GM20000 (cell line): Measurements from ENCODE around the gene CDC42SE1.

Source experiments
- DNase-seq: peaks from one replicate; pipeline ENCODE4 v3.0.0; 2012; ENCODE audit warnings: low spot score
- TF ChIP-seq, protein P1 (sequence below): IDR thresholded peaks from 2 replicates; pipeline ENCODE4 v1.5.1; 2012; ENCODE audit warnings: mild to moderate bottlenecking, control low read depth; ENCODE audit errors: extremely low read depth, missing control alignments

Gene CDC42SE1

GRCh38 chr1:151060657-151061421, 1.4 kb upstream of the CDC42SE1 start:
- TF ChIP-seq, protein P1, sequence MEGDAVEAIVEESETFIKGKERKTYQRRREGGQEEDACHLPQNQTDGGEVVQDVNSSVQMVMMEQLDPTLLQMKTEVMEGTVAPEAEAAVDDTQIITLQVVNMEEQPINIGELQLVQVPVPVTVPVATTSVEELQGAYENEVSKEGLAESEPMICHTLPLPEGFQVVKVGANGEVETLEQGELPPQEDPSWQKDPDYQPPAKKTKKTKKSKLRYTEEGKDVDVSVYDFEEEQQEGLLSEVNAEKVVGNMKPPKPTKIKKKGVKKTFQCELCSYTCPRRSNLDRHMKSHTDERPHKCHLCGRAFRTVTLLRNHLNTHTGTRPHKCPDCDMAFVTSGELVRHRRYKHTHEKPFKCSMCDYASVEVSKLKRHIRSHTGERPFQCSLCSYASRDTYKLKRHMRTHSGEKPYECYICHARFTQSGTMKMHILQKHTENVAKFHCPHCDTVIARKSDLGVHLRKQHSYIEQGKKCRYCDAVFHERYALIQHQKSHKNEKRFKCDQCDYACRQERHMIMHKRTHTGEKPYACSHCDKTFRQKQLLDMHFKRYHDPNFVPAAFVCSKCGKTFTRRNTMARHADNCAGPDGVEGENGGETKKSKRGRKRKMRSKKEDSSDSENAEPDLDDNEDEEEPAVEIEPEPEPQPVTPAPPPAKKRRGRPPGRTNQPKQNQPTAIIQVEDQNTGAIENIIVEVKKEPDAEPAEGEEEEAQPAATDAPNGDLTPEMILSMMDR, result no peak
- no peak for DNase-seq

DNA sequence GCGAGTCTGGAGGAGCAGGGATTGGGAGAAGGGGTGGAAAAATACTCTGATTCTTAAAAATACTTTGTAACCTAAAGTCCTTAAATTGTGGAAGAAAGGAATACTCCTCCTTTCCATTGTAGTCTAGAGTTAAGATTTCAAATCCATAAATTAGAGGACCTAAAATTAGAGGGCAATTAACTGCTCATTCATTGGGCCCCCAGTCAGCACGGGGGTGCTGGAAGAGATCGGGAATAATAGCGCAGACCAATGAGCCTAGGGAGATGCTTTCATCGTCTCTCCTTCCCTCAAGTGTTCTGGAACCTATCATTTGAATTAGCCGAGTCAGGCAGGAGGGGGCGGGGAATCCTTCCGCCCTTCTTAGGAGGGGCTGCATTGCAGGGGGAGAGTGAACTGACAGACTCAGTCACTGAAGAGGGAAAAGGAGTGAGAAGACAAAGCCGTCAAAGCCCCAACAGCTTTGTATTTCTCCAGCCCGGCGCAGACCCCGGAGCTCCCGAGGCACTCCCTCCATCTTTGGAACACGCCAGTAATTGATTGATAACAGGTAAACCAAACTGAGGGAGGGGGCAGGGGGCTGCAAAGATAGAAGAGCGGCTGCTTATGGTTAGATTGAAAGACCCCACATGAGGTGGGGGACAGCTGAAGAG, 710 bp upstream of the CDC42SE1 start, which contains the start of gene MLLT11:
MLLT11 (plus strand) TSS at position 391 of the 650 bp plus-strand sequence. CDS start 6,828 bp downstream, outside the sequence.
- TF ChIP-seq, protein P1, result no peak
- peak; percentile 36 for DNase-seq

GRCh38 chr1:151058692-151059091, 730 bp downstream of the CDC42SE1 start:
- DNase-seq, result no peak
- TF ChIP-seq, protein P1, result no peak

DNA sequence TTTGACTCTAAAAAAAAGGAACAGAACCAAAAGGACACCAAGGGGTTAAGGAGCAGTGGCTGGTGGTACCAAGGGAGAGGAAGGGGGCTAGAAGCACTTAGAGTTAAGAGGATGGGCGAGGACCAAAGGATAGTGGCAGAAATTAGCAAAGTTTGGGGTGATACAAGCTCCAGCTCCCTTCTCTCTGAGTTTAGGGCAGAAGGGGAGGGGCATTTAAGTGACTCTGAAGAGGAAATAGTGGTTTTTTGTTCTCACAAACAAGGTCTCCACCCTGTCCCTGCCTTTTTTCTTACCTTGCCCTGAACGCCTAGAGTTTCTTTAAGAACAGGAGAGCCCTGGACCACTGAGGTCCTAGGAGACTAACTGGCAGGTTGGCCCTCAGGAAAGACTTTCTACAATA, 3.3 kb downstream of the CDC42SE1 start:
- TF ChIP-seq, protein P1, result no peak
- DNase-seq, result peak; percentile 40

DNA sequence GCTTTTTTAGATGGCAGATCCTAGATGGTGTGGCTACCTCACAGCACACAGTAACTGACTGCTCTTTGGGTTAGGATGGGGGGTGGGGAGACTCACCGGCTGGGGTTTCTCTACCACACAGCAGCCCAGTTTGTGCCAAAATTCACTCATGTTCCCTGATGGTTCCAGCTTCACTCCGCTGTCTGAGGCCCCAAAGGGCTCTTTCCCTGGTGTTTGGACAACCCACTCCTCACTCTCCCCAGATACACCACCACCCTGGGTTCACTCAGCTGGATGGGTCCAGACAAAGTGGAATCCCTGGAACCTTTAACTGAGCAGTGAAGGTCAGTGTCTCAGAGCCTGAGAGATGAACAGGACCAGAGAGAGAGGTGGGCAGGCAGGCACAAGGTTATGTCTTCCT, 3.8 kb downstream of the CDC42SE1 start:
- DNase-seq, result no peak
- TF ChIP-seq, protein P1, result no peak

- DNase-seq, result no peak
Measured at GRCh38 chr1:151054971-151055547, 4.4 kb downstream of the CDC42SE1 start.

More at GRCh38 chr1:151054971-151055547, 4.4 kb downstream of the CDC42SE1 start:
- TF ChIP-seq, protein P1, result no peak
